GM12891 (cell line): Measurements from ENCODE around the gene PRKCA.

Source experiments
- DNase-seq: peaks from one replicate; pipeline ENCODE4 v3.0.0; 2011; ENCODE audit warnings: low spot score; ENCODE audit not compliant: insufficient read length
- FAIRE-seq: peaks from 2 replicates; lab custom pipeline; 2011; peaks lifted over from hg19 to GRCh38; lab: Jason Lieb, UNC
- PAX5 ChIP-seq: IDR thresholded peaks from 2 replicates; pipeline ENCODE4 v1.6.1; 2011; ENCODE audit warnings: low read length, moderate library complexity, mild to moderate bottlenecking; ENCODE audit not compliant: insufficient read depth, severe bottlenecking
- POLR2A ChIP-seq: IDR thresholded peaks from 2 replicates; pipeline ENCODE4 v1.6.1; 2011; ENCODE audit warnings: low read depth, low read length, control low read depth
- POLR2AphosphoS5 ChIP-seq: IDR thresholded peaks from 2 replicates; pipeline ENCODE4 v1.6.1; 2011; ENCODE audit warnings: low read depth, low read length, control low read depth
- POU2F2 ChIP-seq: IDR thresholded peaks from 2 replicates; pipeline ENCODE4 v1.6.1; 2011; ENCODE audit warnings: low read depth, mild to moderate bottlenecking, control low read depth, low read length, moderate library complexity
- SPI1 ChIP-seq: IDR thresholded peaks from 2 replicates; pipeline ENCODE4 v1.6.1; 2011; ENCODE audit warnings: low read depth, low read length, control low read depth
- TAF1 ChIP-seq: IDR thresholded peaks from 2 replicates; pipeline ENCODE4 v1.6.1; 2011; ENCODE audit warnings: low read depth, low read length, control low read depth

PRKCA gene

GRCh38 chr17:66365903-66366302 is 63.5 kb downstream of the PRKCA start:
- DNase-seq (no peak), FAIRE-seq (no peak)
- TF ChIP-seq TAF1 (no peak), POLR2A (no peak), POU2F2 (no peak), POLR2AphosphoS5 (no peak), PAX5 (no peak), SPI1 (no peak)

- TF ChIP-seq SPI1 = no peak
- TF ChIP-seq POU2F2 = no peak
- TF ChIP-seq POLR2A = no peak
- TF ChIP-seq TAF1 = no peak
- no peak for TF ChIP-seq PAX5
- TF ChIP-seq POLR2AphosphoS5 = no peak
- no peak for FAIRE-seq
- DNase-seq = no peak
These were observed 64.7 kb downstream of the PRKCA start for GRCh38 chr17:66367107-66367506.

GRCh38 chr17:66369830-66370229 is 67.4 kb downstream of the PRKCA start:
- no peak for TF ChIP-seq POLR2AphosphoS5
- TF ChIP-seq SPI1 = no peak
- no peak for TF ChIP-seq PAX5
- no peak for DNase-seq
- FAIRE-seq = no peak

GRCh38 chr17:66371561-66371960 is 69.1 kb downstream of the PRKCA start:
- TF ChIP-seq POU2F2 = no peak
- TF ChIP-seq POLR2A = no peak
- TF ChIP-seq TAF1 = no peak
- TF ChIP-seq POLR2AphosphoS5 = no peak
- TF ChIP-seq PAX5 = no peak
- TF ChIP-seq SPI1 = no peak
- FAIRE-seq = no peak
- no peak for DNase-seq

GRCh38 chr17:66372182-66372581 is 69.8 kb downstream of the PRKCA start:
- FAIRE-seq (no peak), DNase-seq (no peak)
- TF ChIP-seq PAX5 (no peak), SPI1 (no peak), POLR2AphosphoS5 (no peak), POU2F2 (no peak), TAF1 (no peak), POLR2A (no peak)

GRCh38 chr17:66373079-66373478 is 70.7 kb downstream of the PRKCA start:
- no peak for DNase-seq
- no peak for TF ChIP-seq PAX5
- no peak for TF ChIP-seq TAF1
- TF ChIP-seq SPI1 = no peak
- no peak for TF ChIP-seq POLR2AphosphoS5
- TF ChIP-seq POU2F2 = no peak
- TF ChIP-seq POLR2A = no peak
- FAIRE-seq = no peak

- DNase-seq = no peak
- no peak for FAIRE-seq
- TF ChIP-seq SPI1 = no peak
- TF ChIP-seq PAX5 = no peak
- no peak for TF ChIP-seq POLR2AphosphoS5
- no peak for TF ChIP-seq TAF1
- TF ChIP-seq POLR2A = no peak
- no peak for TF ChIP-seq POU2F2
These were observed 71.8 kb downstream of the PRKCA start for GRCh38 chr17:66373944-66374817.

GRCh38 chr17:66375121-66375520 is 72.7 kb downstream of the PRKCA start:
- TF ChIP-seq PAX5 (no peak), POU2F2 (no peak), POLR2AphosphoS5 (no peak), TAF1 (no peak), POLR2A (no peak)
- FAIRE-seq = no peak

GRCh38 chr17:66378296-66378695 is 75.9 kb downstream of the PRKCA start:
- DNase-seq (no peak), FAIRE-seq (no peak)
- TF ChIP-seq PAX5 = no peak
- no peak for TF ChIP-seq POLR2A
- TF ChIP-seq POLR2AphosphoS5 = no peak
- TF ChIP-seq TAF1 = no peak
- TF ChIP-seq POU2F2 = no peak
- no peak for TF ChIP-seq SPI1

More at GRCh38 chr17:66375121-66375520, 72.7 kb downstream of the PRKCA start:
- DNase-seq = no peak

- TF ChIP-seq SPI1 = no peak
- no peak for TF ChIP-seq PAX5
- TF ChIP-seq TAF1 = no peak
- TF ChIP-seq POU2F2 = no peak
- TF ChIP-seq POLR2A = no peak
- TF ChIP-seq POLR2AphosphoS5 = no peak
- no peak for DNase-seq
- FAIRE-seq = no peak
These were observed 77.1 kb downstream of the PRKCA start for GRCh38 chr17:66379544-66379943.
